ENCODE data around the gene KMT2A. TPM values are rescaled to one million over a fixed set of nuclear protein-coding genes. Genes with fewer than 3 reads are reported as not detected.

KMT2A gene
- total and polyA plus RNA-seq, 10 of the 15 experiments (the other 5 are each of a cell fraction or from before 2014, with no cell fraction given) = 6.1 to 56.9 (median 25.4) TPM

DNA sequence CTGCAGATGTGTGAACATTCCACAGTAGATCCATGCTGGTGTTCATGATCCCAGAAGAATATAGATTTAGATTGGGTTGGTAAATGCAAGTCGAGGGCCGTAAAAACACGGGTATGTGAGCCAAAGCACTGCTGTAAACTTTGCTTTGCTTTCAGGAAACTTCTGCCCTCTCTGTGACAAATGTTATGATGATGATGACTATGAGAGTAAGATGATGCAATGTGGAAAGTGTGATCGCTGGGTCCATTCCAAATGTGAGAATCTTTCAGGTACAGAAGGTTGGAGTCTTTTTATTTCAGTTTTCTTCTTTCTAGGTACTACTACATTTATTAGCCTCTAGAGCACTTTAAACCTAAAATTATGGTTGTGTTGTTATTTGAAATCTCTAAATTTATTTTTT is 54.7 kb downstream of the KMT2A start:
- intact Hi-C loops (cut with micrococcal nuclease; ENCODE audit: unreplicated experiment) (no loop called here), in situ Hi-C loops (cut with MboI) (loop anchor here (25.0 kb wide), 1 partner anchor 104 kb away; no protein-coding TSS in a partner anchor)
- Histone ChIP-seq H3K9me3 (replicated peaks; ENCODE audit: control insufficient read depth, insufficient read depth, low read length) (no peaks in the 10 kb centered on the region), H3K27ac (ENCODE audit: control insufficient read depth, insufficient read depth) (no peak overlapping the region), H2AFZ (ENCODE audit: control insufficient read depth, low read depth, low read length) (no peak overlapping the region), H3K36me3 (ENCODE audit: control insufficient read depth in 2 of 2, insufficient read depth in 2 of 2, low read length in 1 of 2) (peaks cover 6 to 33% of the 10 kb centered on the region in 2 experiments), H3K4me1 (ENCODE audit: control insufficient read depth, insufficient read depth, low read length) (no peaks in the 10 kb centered on the region), H4K20me1 (ENCODE audit: control insufficient read depth, insufficient read depth) (no peaks in the 10 kb centered on the region), H3K4me2 (ENCODE audit: control insufficient read depth, insufficient read depth) (no peak overlapping the region), H3K9ac (ENCODE audit: control insufficient read depth, insufficient read depth, low read length) (no peak overlapping the region), H3K27me3 (replicated peaks in 1 of 2; ENCODE audit: control insufficient read depth in 2 of 2, insufficient read depth in 2 of 2, low read length in 1 of 2) (no peaks in the 10 kb centered on the region), H3K79me2 (ENCODE audit: control insufficient read depth, insufficient read depth, low read length) (no peaks in the 10 kb centered on the region; the same call in 1 of the 2 replicates), H3K4me3 (no peak overlapping the region)
- 98% methylated on average over 4 of the region's 4 CpGs for WGBS (ENCODE audit: insufficient coverage, insufficient replicate concordance, low lambda C conversion rate, missing lambda C conversion rate)
- no peak for FAIRE-seq
- DNase-seq (ENCODE audit: low read depth, low spot score) = no peak
- CTCF ChIA-PET = interaction anchor here (1.4 to 3.5 kb wide), 4 partner anchors 9 to 93 kb away, joined by 5 to 29 read pairs (median 7); partner anchors contain the start of gene ATP5MG
- SMC1A ChIA-PET (ENCODE audit: uncharacterized antibody, unreplicated experiment) = interaction anchor here (0.8 kb wide), 1 partner anchor 116 kb away, joined by 4 read pairs; no protein-coding TSS in a partner anchor
- no peak for TF ChIP-seq TCF12 (IDR thresholded peaks at IDR 0.05; ENCODE audit: low read depth, low read length)
- no peak for TF ChIP-seq PAX5 (IDR thresholded peaks at IDR 0.05; ENCODE audit: borderline replicate concordance, low read depth, low read length)
- no peak for TF ChIP-seq NR2F1 (conservative IDR thresholded peaks at IDR 0.05)
- TF ChIP-seq CBX5 (IDR thresholded peaks at IDR 0.05; ENCODE audit: low read depth) = no peak
- TF ChIP-seq NKRF (conservative IDR thresholded peaks at IDR 0.05) = no peak
- no peak for TF ChIP-seq SMAD5 (IDR thresholded peaks at IDR 0.05; ENCODE audit: low read depth)
- TF ChIP-seq ZNF24 (IDR thresholded peaks at IDR 0.05) = no peak
- TF ChIP-seq CREM (IDR thresholded peaks at IDR 0.05; ENCODE audit: low read depth) = no peak
- no peak for TF ChIP-seq MEF2A (IDR thresholded peaks at IDR 0.05; ENCODE audit: insufficient read depth, low read depth, low read length)
- TF ChIP-seq SREBF2 (IDR thresholded peaks at IDR 0.05; ENCODE audit: low read length) = no peak
- TF ChIP-seq IKZF2 (IDR thresholded peaks at IDR 0.05) = no peak
- no peak for TF ChIP-seq CBFB (IDR thresholded peaks at IDR 0.05; ENCODE audit: low read depth)
- TF ChIP-seq SUPT20H (IDR thresholded peaks at IDR 0.05; ENCODE audit: borderline replicate concordance, control insufficient read depth, low read depth, low read length) = no peak
- TF ChIP-seq SREBF1 (IDR thresholded peaks at IDR 0.05; ENCODE audit: low read length) = no peak
- no peak for TF ChIP-seq ATF7 (IDR thresholded peaks at IDR 0.05; ENCODE audit: low read depth)
- TF ChIP-seq, protein P1, sequence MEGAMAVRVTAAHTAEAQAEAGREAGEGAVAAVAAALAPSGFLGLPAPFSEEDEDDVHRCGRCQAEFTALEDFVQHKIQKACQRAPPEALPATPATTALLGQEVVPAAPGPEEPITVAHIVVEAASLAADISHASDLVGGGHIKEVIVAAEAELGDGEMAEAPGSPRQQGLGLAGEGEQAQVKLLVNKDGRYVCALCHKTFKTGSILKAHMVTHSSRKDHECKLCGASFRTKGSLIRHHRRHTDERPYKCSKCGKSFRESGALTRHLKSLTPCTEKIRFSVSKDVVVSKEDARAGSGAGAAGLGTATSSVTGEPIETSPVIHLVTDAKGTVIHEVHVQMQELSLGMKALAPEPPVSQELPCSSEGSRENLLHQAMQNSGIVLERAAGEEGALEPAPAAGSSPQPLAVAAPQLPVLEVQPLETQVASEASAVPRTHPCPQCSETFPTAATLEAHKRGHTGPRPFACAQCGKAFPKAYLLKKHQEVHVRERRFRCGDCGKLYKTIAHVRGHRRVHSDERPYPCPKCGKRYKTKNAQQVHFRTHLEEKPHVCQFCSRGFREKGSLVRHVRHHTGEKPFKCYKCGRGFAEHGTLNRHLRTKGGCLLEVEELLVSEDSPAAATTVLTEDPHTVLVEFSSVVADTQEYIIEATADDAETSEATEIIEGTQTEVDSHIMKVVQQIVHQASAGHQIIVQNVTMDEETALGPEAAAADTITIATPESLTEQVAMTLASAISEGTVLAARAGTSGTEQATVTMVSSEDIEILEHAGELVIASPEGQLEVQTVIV (IDR thresholded peaks at IDR 0.05; ENCODE audit: borderline replicate concordance, partially characterized antibody) = no peak
- BruUV-seq (replicated peaks) = no TSS peak
- ATAC-seq = no peak
- RAD21 ChIA-PET (ENCODE audit: unreplicated experiment) = interaction anchor here (1.0 kb wide), 1 partner anchor 71 kb away, joined by 3 read pairs; no protein-coding TSS in a partner anchor
- POLR2A ChIA-PET = no interaction called here
